ENCODE measurements around the gene PTPRE. TPM values are rescaled to one million over a fixed set of nuclear protein-coding genes. Genes with fewer than 3 reads are reported as not detected.

The PTPRE gene
- total and polyA plus RNA-seq, 9 donors: 2.1 to 15.5 (median 6.9) TPM

DNA sequence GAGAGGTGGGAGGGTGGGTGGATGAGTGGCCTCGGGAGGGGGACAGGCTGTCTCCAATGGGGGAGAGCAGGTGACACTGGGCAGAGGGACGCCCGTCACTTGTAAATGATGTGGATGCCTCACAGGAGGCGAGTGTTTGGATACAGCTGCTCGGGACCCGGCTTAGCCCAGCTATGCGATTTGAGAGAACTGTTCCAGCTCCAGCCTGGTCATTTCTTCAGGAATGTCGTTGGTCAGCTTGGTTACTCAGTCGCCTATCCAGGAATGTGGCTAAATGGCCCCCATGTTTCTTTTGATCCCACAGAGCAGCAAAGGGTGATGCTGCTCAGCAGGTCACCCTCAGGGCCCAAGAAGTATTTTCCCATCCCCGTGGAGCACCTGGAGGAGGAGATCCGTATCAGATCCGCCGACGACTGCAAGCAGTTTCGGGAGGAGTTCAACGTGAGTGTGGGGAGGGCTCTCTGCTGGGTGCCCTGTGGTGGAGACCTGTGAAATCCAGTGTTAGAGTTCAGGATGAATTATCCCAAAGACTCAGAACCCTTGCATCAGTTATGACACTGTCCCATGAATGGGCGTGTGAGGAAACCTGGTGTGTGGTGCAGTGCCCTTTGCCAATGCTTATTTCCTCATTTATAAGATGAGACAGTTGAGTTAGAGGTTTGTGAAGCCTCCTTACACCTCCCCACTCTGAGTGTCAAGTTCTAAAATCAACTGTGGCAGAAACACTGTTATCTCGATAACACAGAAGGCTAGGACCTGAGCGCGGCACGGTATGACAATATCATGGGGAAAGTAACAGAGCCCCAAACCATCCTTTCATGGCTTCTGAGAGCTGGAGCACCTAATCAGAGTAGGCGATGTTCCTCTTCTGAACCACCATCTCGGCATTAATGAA is 142.6 kb downstream of the PTPRE start:
- intact Hi-C loops (cut with DNase I): no loop called here

DNA sequence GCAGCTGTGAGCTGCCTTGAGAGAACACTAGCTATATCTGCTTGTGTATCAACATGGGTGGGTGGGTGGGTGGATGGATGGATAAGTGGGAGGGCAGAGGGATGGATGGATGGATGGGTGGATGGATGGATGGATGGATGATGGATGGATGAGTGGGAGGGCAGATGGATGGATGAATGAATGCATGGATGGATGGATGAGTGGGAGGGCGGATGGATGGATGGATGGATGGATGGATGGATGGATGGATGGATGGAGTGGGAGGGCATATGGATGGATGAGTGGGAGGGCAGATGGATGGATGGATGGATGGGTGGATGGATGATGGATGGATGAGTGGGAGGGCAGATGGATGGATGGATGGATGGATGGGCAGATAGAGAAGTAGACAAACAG is 143.2 kb downstream of the PTPRE start:
- Histone ChIP-seq H3K4me1 (ENCODE audit: insufficient read depth) (peaks cover 4% of the 10 kb centered on the region), H3K9me3 (no peaks in the 10 kb centered on the region), H3K27ac (no peak overlapping the region), H3K36me3 (no peaks in the 10 kb centered on the region), H3K27me3 (no peaks in the 10 kb centered on the region), H3K4me3 (no peak overlapping the region)
- no peak for DNase-seq
- TF ChIP-seq, protein P1, sequence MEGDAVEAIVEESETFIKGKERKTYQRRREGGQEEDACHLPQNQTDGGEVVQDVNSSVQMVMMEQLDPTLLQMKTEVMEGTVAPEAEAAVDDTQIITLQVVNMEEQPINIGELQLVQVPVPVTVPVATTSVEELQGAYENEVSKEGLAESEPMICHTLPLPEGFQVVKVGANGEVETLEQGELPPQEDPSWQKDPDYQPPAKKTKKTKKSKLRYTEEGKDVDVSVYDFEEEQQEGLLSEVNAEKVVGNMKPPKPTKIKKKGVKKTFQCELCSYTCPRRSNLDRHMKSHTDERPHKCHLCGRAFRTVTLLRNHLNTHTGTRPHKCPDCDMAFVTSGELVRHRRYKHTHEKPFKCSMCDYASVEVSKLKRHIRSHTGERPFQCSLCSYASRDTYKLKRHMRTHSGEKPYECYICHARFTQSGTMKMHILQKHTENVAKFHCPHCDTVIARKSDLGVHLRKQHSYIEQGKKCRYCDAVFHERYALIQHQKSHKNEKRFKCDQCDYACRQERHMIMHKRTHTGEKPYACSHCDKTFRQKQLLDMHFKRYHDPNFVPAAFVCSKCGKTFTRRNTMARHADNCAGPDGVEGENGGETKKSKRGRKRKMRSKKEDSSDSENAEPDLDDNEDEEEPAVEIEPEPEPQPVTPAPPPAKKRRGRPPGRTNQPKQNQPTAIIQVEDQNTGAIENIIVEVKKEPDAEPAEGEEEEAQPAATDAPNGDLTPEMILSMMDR (IDR thresholded peaks at IDR 0.05): no peak
- intact Hi-C loops (cut with DNase I): no loop called here
- 61 to 79% (median 67%) methylated on average over 1 of the region's 1 CpG for whole genome bisulfite sequencing, 3 donors

More for the DNA sequence above, 142.6 kb downstream of the PTPRE start:
- 89 to 91% (median 89%) methylated on average over 23 of the region's 23 CpGs for WGBS, 3 donors
- peak in 1 of 5 donors; percentile 10 for DNase-seq
- H3K4me3 ChIP-seq: no peak overlapping the region
- H3K36me3 ChIP-seq: no peaks in the 10 kb centered on the region
- H3K27ac ChIP-seq: no peak overlapping the region
- TF ChIP-seq POLR2A (IDR thresholded peaks at IDR 0.05) (no peak), EP300 (IDR thresholded peaks at IDR 0.05) (no peak)
- TF ChIP-seq, protein P1 (IDR thresholded peaks at IDR 0.05): no peak
- H3K27me3 ChIP-seq: no peaks in the 10 kb centered on the region
- H3K4me1 ChIP-seq (ENCODE audit: insufficient read depth): peaks cover 4% of the 10 kb centered on the region
- H3K9me3 ChIP-seq: no peaks in the 10 kb centered on the region

DNA sequence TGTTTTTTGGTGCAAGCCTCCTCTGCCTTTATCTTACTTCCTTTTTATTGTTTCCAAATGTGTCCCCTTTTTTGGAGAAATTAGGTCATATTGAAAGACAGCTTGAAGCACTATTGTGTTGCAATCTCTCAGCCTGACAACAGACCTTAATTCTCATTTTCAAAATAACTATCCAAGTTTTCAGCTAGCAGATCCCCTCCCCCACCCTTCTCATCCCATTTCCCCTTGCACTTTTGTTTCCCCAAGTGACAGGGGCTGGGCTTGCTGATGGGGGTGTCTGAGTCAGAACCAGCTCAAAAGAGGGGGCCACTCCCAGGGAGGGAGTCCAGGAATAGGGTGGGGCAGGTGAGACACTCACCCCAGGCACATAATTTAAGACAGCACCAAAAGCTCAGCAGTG is 144.0 kb downstream of the PTPRE start:
- Histone ChIP-seq H3K27ac (no peak overlapping the region), H3K9me3 (no peaks in the 10 kb centered on the region)
- intact Hi-C loops (cut with DNase I): no loop called here

GRCh38 chr10:128051548-128051947 is 144.6 kb downstream of the PTPRE start:
- WGBS, 3 donors: 93 to 94% (median 94%) methylated on average over 5 of the region's 5 CpGs
- DNase-seq: no peak
- no peak overlapping the region for H3K4me3 ChIP-seq
- intact Hi-C loops (cut with DNase I): no loop called here
- H3K4me1 ChIP-seq (ENCODE audit: insufficient read depth): peaks cover 4% of the 10 kb centered on the region
- H3K9me3 ChIP-seq: no peaks in the 10 kb centered on the region
- no peaks in the 10 kb centered on the region for H3K27me3 ChIP-seq
- H3K27ac ChIP-seq: no peak overlapping the region
- TF ChIP-seq POLR2A (IDR thresholded peaks at IDR 0.05) (no peak), EP300 (IDR thresholded peaks at IDR 0.05) (no peak)
- TF ChIP-seq, protein P1 (IDR thresholded peaks at IDR 0.05): no peak
- no peaks in the 10 kb centered on the region for H3K36me3 ChIP-seq

More for the DNA sequence above, 144.0 kb downstream of the PTPRE start:
- Histone ChIP-seq H3K4me3 (no peak overlapping the region), H3K36me3 (no peaks in the 10 kb centered on the region), H3K27me3 (no peaks in the 10 kb centered on the region), H3K4me1 (ENCODE audit: insufficient read depth) (peaks cover 4% of the 10 kb centered on the region)
- DNase-seq: peak in 1 of 5 donors; percentile 6
- TF ChIP-seq, protein P1 (IDR thresholded peaks at IDR 0.05): no peak
- TF ChIP-seq POLR2A (IDR thresholded peaks at IDR 0.05) (no peak), EP300 (IDR thresholded peaks at IDR 0.05) (no peak)
